Measurements from ENCODE around the gene SLC9A3.

Gene SLC9A3

GRCh38 chr5:539469-540070 is 15.3 kb upstream of the SLC9A3 start:
- DNase-seq (ENCODE audit: low read depth in 1 of 2, low spot score in 1 of 2): no peak

GRCh38 chr5:538801-539468 is 14.7 kb upstream of the SLC9A3 start:
- no peak for DNase-seq (ENCODE audit: low read depth in 1 of 2, low spot score in 1 of 2)

- no peak for DNase-seq (ENCODE audit: low read depth in 1 of 2, low spot score in 1 of 2)
Observed at GRCh38 chr5:538271-538771, 14.1 kb upstream of the SLC9A3 start.

DNA sequence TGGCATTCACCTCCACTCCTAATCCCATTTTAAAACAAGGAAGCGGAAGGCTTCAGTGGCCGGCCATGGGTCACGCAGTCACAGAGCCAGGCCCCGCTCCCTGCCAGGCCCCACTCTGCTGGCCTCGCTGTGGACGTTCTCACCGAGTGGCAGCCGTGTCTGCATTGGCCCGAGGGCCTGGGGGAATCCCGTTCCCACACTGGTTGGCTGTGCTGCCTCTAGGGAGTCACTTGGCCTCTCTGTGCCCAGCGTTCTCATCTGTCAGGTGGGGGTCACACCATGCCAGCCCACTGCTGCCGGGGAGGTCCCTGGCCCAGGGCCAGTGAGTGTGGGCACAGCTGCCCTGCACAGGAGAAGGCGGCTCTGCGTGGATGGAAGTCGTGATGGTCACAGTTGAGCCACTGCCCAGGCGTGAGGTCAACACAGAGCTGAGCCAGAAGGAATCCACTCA is 13.4 kb upstream of the SLC9A3 start:
- DNase-seq (ENCODE audit: low read depth in 1 of 2, low spot score in 1 of 2): no peak

DNA sequence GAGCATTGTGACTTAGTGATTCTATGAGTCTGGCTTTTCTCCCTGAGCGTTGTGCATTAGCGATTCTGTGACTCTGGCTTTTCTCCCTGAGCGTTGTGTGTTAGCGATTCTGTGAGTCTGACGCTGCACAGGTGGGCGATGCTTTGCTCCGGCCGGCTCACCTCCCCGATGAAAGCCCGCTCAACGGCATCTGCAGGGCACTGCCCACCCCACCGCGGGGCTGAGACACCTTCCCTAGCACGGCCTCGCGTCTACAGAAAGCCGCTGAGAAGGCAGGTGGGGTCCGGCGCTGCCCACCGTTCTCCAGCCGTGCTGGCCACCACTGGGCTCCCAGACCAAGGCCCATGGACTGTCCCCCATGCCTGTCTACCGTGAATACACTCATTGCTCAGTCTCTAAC is 12.8 kb upstream of the SLC9A3 start:
- DNase-seq (ENCODE audit: low read depth in 1 of 2, low spot score in 1 of 2): no peak

GRCh38 chr5:535846-536698 is 11.8 kb upstream of the SLC9A3 start:
- no peak for DNase-seq (ENCODE audit: low read depth in 1 of 2, low spot score in 1 of 2)

GRCh38 chr5:534743-535671 is 10.8 kb upstream of the SLC9A3 start:
- no peak for DNase-seq (ENCODE audit: low read depth in 1 of 2, low spot score in 1 of 2)

GRCh38 chr5:533955-534742 is 9.9 kb upstream of the SLC9A3 start:
- no peak for DNase-seq (ENCODE audit: low read depth in 1 of 2, low spot score in 1 of 2)

DNA sequence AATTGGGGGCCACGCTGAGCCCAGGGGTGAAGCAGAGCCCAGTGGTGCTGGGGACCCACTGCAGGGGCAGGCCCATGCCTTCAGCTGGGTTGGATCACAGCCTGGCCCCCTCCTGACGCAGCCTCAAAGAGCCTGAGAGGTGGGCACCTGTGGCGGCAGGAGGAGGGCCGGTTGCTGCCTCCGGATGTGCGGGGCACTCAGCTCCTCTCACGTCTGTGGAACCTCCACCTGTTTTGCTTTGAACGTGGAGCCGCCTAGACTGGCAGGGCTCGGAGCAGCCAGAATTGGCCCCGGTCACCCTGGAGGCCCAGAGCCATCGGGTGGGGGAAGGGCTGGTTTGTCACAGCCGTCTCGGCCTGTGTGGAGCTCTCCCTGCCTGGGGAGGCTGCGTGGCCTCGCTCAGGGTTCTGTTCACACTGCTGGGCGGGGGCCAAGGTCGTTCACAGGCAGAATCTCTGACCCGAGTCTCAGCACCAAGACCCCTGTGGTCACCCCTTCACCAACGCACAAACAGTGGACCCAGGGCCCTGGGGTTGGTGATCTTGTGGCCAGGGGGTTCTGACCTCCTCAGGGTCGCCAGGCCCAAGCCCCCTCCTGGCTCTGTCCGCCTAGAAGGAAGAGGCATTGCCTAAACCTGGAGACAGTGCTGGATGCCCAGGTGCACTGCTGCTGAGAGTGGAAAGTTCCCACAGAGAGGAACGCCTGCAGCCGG is 9.2 kb upstream of the SLC9A3 start:
- no peak for DNase-seq (ENCODE audit: low read depth in 1 of 2, low spot score in 1 of 2)

DNA sequence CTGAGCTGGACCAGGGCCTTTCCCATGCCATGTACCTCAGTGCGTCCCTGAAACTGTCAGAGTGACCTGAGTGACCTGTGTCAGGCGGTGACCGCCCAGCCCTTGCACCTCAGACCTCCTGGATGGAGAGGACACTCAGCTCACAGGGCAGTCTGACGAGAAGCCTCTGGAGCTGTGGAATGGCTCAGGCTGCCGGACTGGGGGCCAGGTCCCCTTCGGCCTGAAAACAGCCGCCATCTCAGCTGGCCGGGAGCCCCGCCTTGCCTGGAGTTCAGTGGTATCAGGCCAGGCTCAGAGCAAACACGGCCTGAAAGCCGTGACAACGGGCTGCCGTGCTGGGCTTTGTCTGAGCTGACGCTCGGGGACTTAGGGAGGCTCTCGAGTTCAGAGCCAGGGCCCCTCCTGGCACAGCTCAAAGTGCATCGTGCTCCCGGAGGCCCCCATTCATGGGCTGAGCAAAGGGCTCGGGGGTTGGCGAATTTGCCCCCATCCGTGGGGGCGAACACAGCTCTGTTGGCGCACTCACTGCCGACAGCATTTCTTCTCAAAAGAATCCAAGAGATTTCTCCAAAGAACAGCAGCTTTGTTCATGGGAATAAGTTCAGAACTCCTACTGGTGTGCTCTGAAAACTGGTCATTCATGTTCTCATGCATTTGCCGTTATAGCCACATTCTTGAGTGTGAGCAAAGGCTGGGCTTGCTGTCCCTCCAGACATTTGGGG is 8.4 kb upstream of the SLC9A3 start:
- no peak for DNase-seq (ENCODE audit: low read depth in 1 of 2, low spot score in 1 of 2)

DNA sequence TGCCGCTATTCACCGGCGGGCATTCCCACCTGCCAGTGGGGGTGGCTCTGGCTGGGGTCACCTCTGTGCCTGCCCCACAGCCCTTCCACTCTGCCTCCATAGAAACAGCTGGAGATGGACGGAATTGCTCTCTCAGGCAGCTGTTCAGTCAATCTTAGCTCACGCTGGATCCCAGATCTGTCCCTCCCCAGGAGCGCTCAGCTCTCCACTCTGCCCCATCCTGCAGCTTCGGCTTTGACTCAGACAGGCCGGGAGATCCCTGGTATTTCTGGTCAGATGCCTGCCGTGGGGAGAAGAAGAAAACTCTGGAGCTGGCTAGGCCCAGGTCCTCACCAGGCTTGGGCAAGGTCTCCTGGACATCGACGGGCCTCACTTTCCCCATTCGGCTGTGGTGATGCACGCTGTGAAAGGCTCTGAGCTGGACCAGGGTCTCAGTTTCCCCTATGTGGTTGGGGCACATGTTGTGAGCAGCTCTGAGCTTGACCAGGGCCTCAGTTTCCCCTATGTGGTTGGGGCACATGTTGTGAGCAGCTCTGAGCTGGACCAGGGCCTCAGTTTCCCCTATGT is 7.6 kb upstream of the SLC9A3 start:
- DNase-seq (ENCODE audit: low read depth in 1 of 2, low spot score in 1 of 2): no peak

- DNase-seq (ENCODE audit: low read depth in 1 of 2, low spot score in 1 of 2): no peak
Observed at GRCh38 chr5:531101-531748, 7.0 kb upstream of the SLC9A3 start.

- no peak for DNase-seq (ENCODE audit: low read depth in 1 of 2, low spot score in 1 of 2)
Observed at GRCh38 chr5:530001-530955, 6.0 kb upstream of the SLC9A3 start.

GRCh38 chr5:528629-529511 is 4.6 kb upstream of the SLC9A3 start:
- no peak for DNase-seq (ENCODE audit: low read depth in 1 of 2, low spot score in 1 of 2)

DNA sequence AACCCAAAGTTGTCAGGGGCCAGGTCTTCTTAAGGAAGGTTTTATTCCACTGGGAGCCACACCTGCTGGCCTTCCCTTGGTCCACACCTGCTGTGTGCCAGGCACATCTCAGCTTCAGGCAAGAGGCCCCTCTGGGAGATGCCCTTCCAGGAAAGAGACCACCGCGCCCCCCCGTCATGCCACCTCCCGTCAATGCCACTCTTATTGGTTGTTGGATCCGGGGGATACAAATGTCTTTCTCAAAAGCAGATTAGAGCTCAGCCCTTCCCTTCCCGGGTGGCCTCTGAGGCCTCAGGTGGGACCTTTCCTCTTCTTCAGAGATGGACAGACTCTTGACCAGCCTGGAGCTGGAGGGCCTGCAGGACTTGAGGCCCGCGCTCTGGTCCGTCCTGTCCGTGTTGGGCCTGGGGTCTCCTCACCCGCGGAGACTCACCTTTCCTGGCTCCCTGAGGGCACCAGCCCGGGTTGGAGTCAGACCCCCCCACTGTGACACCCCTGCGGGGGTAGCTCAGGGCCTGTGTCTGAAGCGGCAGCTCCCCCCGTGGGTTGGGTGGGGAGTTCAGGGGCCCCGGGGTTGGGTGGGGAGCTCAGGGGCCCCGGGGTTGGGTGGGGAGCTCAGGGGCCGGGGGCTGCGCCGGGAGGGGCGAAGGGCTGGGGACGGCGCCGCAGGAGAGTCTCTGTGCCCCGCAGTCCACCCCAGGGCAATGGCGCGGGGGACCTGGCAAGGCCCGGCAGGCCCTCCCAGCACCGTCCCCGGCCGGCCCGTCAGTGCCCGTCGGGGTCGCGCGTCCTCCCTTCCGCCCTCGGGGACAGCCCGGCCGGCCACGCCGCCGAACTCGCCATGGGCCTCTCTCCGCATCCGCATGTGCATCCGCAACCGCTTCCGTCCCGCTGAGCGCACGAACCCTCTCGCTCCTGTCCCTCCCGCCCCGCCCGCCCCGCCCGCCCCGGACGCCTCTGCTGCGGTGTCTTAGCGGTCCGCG is 3.7 kb upstream of the SLC9A3 start:
- DNase-seq (ENCODE audit: low read depth in 1 of 2, low spot score in 1 of 2): no peak
